Measurements from ENCODE around the gene MVK. TPM values are rescaled to one million over a fixed set of nuclear protein-coding genes. Genes with fewer than 3 reads are reported as not detected.

MVK gene
- 26.7 to 29.5 TPM (median 29.3 TPM) in 3 replicates for polyA plus RNA-seq
- 9.9 TPM for polyA plus RNA-seq (2011; ENCODE audit: low read depth)
- polyA plus RNA-seq (2011; cell fraction: cytosol; rRNA removed): 18.4 and 30.6 TPM in 2 replicates
- polyA plus RNA-seq (2011; cell fraction: nucleus; rRNA removed): 28.6 and 31.8 TPM in 2 replicates
- 21.9 and 36.7 TPM in 2 replicates for polyA plus RNA-seq (2012; ENCODE audit: low replicate concordance)
- 19.1 to 47.1 TPM (median 20.8 TPM) in 3 replicates for polyA minus RNA-seq
- polyA minus RNA-seq (2011; cell fraction: cytosol; rRNA and poly(A)+ RNA removed): 20.7 TPM
- polyA minus RNA-seq (2011; cell fraction: nucleus; rRNA and poly(A)+ RNA removed): 11.9 and 12.3 TPM in 2 replicates

DNA sequence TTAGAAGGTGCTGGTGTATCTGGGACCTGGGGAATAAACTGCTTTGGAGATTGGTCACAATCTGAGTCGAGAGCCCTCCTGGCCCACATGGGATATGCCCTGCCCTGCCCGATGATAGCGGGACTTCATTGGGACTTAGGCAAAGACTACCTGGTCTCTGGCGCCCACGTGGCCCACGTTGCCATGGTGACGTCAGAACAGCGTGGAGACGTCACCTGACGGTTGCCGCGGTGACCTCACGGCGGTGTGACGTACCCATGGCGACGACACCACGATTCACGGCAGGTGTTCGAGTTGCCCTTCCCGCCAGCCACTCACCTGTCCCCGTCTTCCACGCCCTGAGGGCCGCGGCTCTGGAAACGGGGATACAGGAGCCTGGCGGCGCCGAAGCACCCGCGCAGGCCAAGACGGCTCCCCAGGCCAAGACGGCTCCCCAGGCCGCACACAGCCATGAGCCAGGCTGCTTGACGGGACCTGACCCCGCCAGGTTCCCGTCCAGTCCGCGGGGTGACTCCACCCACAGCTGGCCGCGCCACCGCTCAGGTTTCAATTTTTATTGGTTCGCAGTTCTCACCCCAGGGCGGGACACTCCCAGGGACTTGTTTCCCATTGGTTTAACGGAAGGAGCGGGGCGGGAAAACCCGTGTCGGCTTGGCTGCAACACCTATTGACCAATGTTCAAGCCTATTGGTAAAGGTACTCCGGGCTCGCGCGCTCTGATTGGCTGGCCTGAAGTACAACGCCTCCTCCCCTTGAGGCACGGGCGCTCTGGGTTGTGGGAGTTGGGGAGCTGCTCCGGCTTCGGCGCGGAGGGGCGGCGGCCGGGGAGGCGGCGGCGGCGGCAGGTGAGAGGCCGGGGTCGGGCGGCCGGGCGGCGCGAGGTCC, at the start of gene MVK, which contains the start of gene MMAB:
Gene MVK, plus strand, starts transcription at position 766 of the 885 bp plus-strand sequence. CDS start 1,029 bp downstream, outside the sequence.
Gene MMAB, minus strand, starts transcription at position 476 of the 885 bp plus-strand sequence. Its CDS starts 24 bp downstream, at position 452.
- no peaks in the 10 kb centered on the region for H3K9me3 ChIP-seq (ENCODE audit: control insufficient read depth, low read depth, low read length)
- H3K4me1 ChIP-seq (ENCODE audit: control insufficient read depth, extremely low read depth, insufficient read depth, low read length): peaks cover 17% of the 10 kb centered on the region
- TF ChIP-seq EZH2 (IDR thresholded peaks at IDR 0.05; ENCODE audit: low read length): no peak
- TF ChIP-seq, protein P1, sequence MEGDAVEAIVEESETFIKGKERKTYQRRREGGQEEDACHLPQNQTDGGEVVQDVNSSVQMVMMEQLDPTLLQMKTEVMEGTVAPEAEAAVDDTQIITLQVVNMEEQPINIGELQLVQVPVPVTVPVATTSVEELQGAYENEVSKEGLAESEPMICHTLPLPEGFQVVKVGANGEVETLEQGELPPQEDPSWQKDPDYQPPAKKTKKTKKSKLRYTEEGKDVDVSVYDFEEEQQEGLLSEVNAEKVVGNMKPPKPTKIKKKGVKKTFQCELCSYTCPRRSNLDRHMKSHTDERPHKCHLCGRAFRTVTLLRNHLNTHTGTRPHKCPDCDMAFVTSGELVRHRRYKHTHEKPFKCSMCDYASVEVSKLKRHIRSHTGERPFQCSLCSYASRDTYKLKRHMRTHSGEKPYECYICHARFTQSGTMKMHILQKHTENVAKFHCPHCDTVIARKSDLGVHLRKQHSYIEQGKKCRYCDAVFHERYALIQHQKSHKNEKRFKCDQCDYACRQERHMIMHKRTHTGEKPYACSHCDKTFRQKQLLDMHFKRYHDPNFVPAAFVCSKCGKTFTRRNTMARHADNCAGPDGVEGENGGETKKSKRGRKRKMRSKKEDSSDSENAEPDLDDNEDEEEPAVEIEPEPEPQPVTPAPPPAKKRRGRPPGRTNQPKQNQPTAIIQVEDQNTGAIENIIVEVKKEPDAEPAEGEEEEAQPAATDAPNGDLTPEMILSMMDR (optimal IDR thresholded peaks at IDR 0.05 in 1 of 3, IDR thresholded peaks at IDR 0.05 in 1 of 3, conservative IDR thresholded peaks at IDR 0.05 in 1 of 3; ENCODE audit: extremely low read depth in 1 of 3, insufficient read depth in 2 of 3, low read length in 3 of 3): no peak
- dilution Hi-C loops (cut with MboI; ENCODE audit: extremely low pct_ligation_motif_present, low sequenced_read_pairs): no loop called here
- H3K36me3 ChIP-seq (ENCODE audit: control insufficient read depth in 2 of 2, extremely low read depth in 1 of 2, insufficient read depth in 2 of 2, low read length in 2 of 2): peaks cover 18 to 21% of the 10 kb centered on the region in 2 experiments
- H3K4me3 ChIP-seq (ENCODE audit: control insufficient read depth in 2 of 3, extremely low read depth in 1 of 3, insufficient read depth in 2 of 3, low read depth in 1 of 3, low read length in 3 of 3): peak within 1 kb of the TSS; percentile 59 to 78 (median 72)
- H3K79me2 ChIP-seq (ENCODE audit: control insufficient read depth, insufficient read depth, low read length): peaks cover 21% of the 10 kb centered on the region
- no peaks in the 10 kb centered on the region for H3K27me3 ChIP-seq (ENCODE audit: control insufficient read depth, extremely low read depth, insufficient read depth, low read length)
- H2AFZ ChIP-seq (ENCODE audit: control insufficient read depth, low read length): peak within 1 kb of the TSS; percentile 75
- peak within 1 kb of the TSS; percentile 66 for H3K27ac ChIP-seq (ENCODE audit: control insufficient read depth, insufficient read depth, low read length)
- no peaks in the 10 kb centered on the region for H4K20me1 ChIP-seq (ENCODE audit: control insufficient read depth, extremely low read depth, insufficient read depth, low read length)
- peak; percentile 98 for DNase-seq (ENCODE audit: low read depth, low spot score)
- H3K4me2 ChIP-seq (ENCODE audit: control insufficient read depth, extremely low read depth, insufficient read depth, low read depth, low read length): peak within 1 kb of the TSS; percentile 93
- peak; percentile 76 for FAIRE-seq
- H3K9me1 ChIP-seq (ENCODE audit: control insufficient read depth, extremely low read depth, insufficient read depth, low read length): no peaks in the 10 kb centered on the region
- H3K9ac ChIP-seq (ENCODE audit: control insufficient read depth, extremely low read depth, insufficient read depth, low read length): peak within 1 kb of the TSS; percentile 77

DNA sequence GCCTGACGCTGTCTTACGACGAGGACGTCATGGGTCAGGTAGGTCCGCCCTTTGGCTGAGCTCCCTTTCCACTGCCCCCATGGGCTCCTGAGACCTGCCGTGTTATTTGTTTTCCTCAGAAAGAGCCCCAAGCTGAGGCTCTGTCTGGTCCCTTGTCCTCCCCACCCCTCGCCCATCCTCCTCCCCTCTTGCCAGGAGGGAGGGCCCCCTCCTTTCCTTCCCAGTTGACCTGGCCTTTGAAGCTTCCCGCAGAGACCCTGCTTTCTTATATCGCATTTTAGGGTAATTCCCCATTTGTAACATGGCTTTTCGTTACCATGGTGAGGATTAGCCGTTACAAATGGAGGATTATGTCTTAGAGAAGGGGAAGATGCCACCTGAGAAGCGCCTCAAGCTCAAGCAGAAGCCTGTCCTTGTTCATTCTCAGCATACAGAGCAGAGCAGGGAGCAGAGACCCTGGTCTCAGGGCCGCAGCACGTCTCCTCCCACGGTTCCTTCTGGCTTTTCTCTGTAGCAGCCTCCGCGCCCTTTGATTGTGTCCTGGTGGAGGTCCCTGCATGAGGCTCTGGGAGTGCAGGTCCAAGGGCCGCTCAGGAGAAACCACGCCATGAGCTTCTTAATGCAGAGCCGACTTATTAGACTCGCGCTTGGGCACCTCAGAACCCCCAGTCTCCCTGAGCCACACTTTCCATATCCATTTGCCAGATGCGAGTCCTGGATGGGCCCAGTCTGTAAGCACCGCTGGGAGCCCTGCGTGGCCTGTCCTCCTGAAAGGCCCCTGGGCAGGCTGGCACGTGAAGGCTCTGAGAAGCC, 48.9 kb upstream of the MVK start:
- Histone ChIP-seq H2AFZ (ENCODE audit: control insufficient read depth, low read length) (no peak overlapping the region), H3K9me3 (ENCODE audit: control insufficient read depth, low read depth, low read length) (no peaks in the 10 kb centered on the region), H3K9ac (ENCODE audit: control insufficient read depth, extremely low read depth, insufficient read depth, low read length) (no peak overlapping the region), H3K4me1 (ENCODE audit: control insufficient read depth, extremely low read depth, insufficient read depth, low read length) (no peaks in the 10 kb centered on the region), H3K9me1 (ENCODE audit: control insufficient read depth, extremely low read depth, insufficient read depth, low read length) (no peaks in the 10 kb centered on the region), H3K36me3 (ENCODE audit: control insufficient read depth in 2 of 2, extremely low read depth in 1 of 2, insufficient read depth in 2 of 2, low read length in 2 of 2) (peaks cover 18 to 35% of the 10 kb centered on the region in 2 experiments), H3K4me2 (ENCODE audit: control insufficient read depth, extremely low read depth, insufficient read depth, low read depth, low read length) (no peak overlapping the region), H3K27ac (ENCODE audit: control insufficient read depth, insufficient read depth, low read length) (no peak overlapping the region), H3K27me3 (ENCODE audit: control insufficient read depth, extremely low read depth, insufficient read depth, low read length) (no peaks in the 10 kb centered on the region), H3K4me3 (ENCODE audit: control insufficient read depth in 2 of 3, extremely low read depth in 1 of 3, insufficient read depth in 2 of 3, low read depth in 1 of 3, low read length in 3 of 3) (no peak overlapping the region), H4K20me1 (ENCODE audit: control insufficient read depth, extremely low read depth, insufficient read depth, low read length) (no peaks in the 10 kb centered on the region), H3K79me2 (ENCODE audit: control insufficient read depth, insufficient read depth, low read length) (no peaks in the 10 kb centered on the region)
- DNase-seq (ENCODE audit: low read depth, low spot score) (no peak), FAIRE-seq (no peak)
- TF ChIP-seq, protein P1 (optimal IDR thresholded peaks at IDR 0.05 in 1 of 3, IDR thresholded peaks at IDR 0.05 in 1 of 3, conservative IDR thresholded peaks at IDR 0.05 in 1 of 3; ENCODE audit: extremely low read depth in 1 of 3, insufficient read depth in 2 of 3, low read length in 3 of 3): no peak
- no peak for TF ChIP-seq EZH2 (IDR thresholded peaks at IDR 0.05; ENCODE audit: low read length)
- dilution Hi-C loops (cut with MboI; ENCODE audit: extremely low pct_ligation_motif_present, low sequenced_read_pairs): loop anchor here (25.0 kb wide), 1 partner anchor 263 kb away; no protein-coding TSS in a partner anchor
